ENCODE measurements around the gene MFGE8.

DNA sequence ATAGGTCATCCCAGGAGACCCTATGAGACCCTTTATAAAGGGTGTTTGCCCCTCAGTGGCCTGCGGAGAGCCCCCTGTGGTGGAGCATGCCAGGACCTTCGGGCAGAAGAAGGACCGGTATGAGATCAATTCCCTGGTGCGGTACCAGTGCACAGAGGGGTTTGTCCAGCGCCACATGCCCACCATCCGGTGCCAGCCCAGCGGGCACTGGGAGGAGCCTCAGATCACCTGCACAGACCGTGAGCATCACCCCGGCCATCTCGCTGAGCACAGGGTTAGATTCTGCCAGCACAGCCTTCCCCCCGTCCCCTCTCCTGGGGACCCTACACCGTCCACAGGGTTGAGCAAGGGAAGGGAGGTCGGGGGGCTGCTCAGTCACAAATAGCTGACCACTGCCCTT is 39.4 kb downstream of the MFGE8 start:
- no peak for TF ChIP-seq SP1 (IDR thresholded peaks at IDR 0.05)
- no peak for TF ChIP-seq CTBP1 (IDR thresholded peaks at IDR 0.05; ENCODE audit: borderline replicate concordance)
- no peak for TF ChIP-seq ELF4 (IDR thresholded peaks at IDR 0.05)
